Mucosa of rectum (tissue), 2 donors: ENCODE data around the gene F2R.

Experiments
- H3K27ac ChIP-seq, 2 donors: one replicate each; pipeline ENCODE4 v1.7.0; 2013; ENCODE audit warnings: inconsistent platforms in 2 of 2, low read depth in 2 of 2, low read length in 2 of 2
- H3K27me3 ChIP-seq, 2 donors: one replicate each; pipeline ENCODE4 v1.7.0; 2013; ENCODE audit warnings: low read length in 2 of 2; ENCODE audit not compliant: control insufficient read depth in 2 of 2, insufficient read depth in 2 of 2
- H3K36me3 ChIP-seq, 2 donors: one replicate each; pipeline ENCODE4 v1.7.0; 2013; ENCODE audit warnings: low read length in 2 of 2; ENCODE audit not compliant: control insufficient read depth in 2 of 2, insufficient read depth in 2 of 2
- H3K4me1 ChIP-seq, 2 donors: one replicate each; pipeline ENCODE4 v1.7.0; 2013; ENCODE audit warnings: low read length in 2 of 2, mild to moderate bottlenecking in 1 of 2; ENCODE audit not compliant: control insufficient read depth in 2 of 2, insufficient read depth in 2 of 2
- H3K4me3 ChIP-seq, 2 donors: one replicate each; pipeline ENCODE4 v1.7.0; 2013; ENCODE audit warnings: low read length in 2 of 2
- H3K9ac ChIP-seq, 2 donors: one replicate each; pipeline ENCODE4 v1.7.0; 2013; ENCODE audit warnings: low read length in 2 of 2, low read depth in 1 of 2, mild to moderate bottlenecking in 1 of 2
- H3K9me3 ChIP-seq, 2 donors: one replicate each; pipeline ENCODE4 v1.7.0; 2013; ENCODE audit warnings: low read length in 2 of 2; ENCODE audit not compliant: control insufficient read depth in 2 of 2
- donor health status: healthy.
- donor health status: Normal muscosa, but diverticular disease.

F2R gene

GRCh38 chr5:76717222-76718083 lies 1.5 kb downstream of the F2R start:
- Histone ChIP-seq H3K27me3 (peaks cover 5 to 13% of the 10 kb centered on the region in 2 donors), H3K9me3 (no peaks in the 10 kb centered on the region), H3K36me3 (no peaks in the 10 kb centered on the region), H3K27ac (no peak overlapping the region), H3K9ac (peak overlapping the region; percentile 68 to 75), H3K4me1 (peaks cover 3 to 7% of the 10 kb centered on the region in 2 donors), H3K4me3 (peak overlapping the region; percentile 44 to 80)

DNA sequence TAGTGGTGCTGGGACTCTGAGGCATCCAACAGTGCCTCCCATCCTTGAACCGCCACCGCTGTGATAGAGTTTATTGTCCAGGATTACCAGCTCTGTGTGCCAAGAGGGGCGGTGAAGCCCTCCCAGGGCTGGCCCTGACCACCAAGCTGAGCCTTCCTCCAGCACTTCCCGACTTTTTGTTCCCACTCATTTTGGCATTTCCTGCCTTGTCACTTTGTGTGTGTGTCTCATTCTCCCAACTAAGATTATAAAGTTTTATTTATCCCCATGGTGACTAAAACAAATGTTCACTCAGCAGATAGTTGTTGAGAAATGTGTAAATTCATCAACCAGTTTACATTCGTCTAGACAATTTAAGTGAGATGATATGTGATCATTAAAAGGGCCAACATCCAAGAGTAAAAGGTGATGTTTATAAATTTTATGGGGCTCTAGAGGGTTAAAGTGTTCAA lies 2.5 kb downstream of the F2R start:
- H3K4me1 ChIP-seq: peaks cover 3 to 7% of the 10 kb centered on the region in 2 donors

DNA sequence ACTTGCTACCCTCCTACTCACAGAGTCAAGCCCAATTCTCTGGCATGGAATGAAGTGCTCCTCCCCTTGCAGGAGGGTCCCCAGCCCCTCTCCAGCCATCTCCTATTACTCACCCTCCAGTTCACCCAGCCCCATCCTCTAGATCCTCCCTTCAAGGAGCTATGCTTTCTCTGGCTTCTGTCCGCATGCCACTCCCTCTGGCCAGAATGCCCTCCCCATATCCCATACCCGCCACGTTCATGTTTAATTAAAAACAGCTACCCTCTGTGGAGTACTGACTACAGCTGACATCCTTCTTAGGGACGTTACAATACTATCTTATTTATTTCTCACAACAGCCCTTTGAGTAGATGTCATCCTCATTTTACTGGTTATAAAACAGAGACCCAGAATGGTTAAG lies 3.0 kb downstream of the F2R start:
- peaks cover 3 to 7% of the 10 kb centered on the region in 2 donors for H3K4me1 ChIP-seq
- no peaks in the 10 kb centered on the region for H3K36me3 ChIP-seq
- H3K9me3 ChIP-seq: no peaks in the 10 kb centered on the region
- no peak overlapping the region for H3K9ac ChIP-seq
- H3K4me3 ChIP-seq: no peak overlapping the region
- peaks cover 5 to 13% of the 10 kb centered on the region in 2 donors for H3K27me3 ChIP-seq
- H3K27ac ChIP-seq: no peak overlapping the region

More for the DNA sequence above, 2.5 kb downstream of the F2R start:
- Histone ChIP-seq H3K27ac (no peak overlapping the region), H3K4me3 (no peak overlapping the region), H3K9me3 (no peaks in the 10 kb centered on the region), H3K27me3 (peaks cover 5 to 13% of the 10 kb centered on the region in 2 donors), H3K36me3 (no peaks in the 10 kb centered on the region), H3K9ac (no peak overlapping the region)

DNA sequence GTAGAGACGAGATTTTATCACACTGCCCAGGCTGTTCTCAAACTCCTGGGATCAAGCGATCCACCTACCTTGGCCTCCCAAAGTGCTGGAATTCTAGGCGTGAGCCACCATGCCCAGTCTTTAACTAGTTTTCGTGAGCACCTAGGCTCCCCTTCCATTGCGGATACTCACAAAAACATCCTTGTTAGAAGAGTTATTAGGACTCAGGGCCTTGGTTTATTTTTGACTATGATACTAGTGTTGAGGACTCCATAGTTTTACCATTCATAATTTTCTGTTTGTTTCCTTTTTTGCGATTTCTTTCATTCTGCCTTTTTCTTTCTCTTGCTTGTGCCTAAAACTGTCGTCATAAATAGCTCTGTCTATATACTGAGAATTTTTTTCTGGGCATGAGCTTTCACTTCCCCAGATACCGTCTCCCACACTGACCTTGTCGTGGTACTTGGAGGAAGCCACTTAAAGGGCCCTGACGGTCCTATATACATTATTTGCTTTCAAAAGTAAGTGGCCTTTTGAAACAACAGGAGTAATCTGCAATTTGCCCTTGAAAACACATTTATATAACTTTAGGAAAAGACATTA lies 5.2 kb downstream of the F2R start:
- H3K9me3 ChIP-seq: no peaks in the 10 kb centered on the region
- peaks cover 0 to 4% of the 10 kb centered on the region in 2 donors for H3K27me3 ChIP-seq
- H3K4me1 ChIP-seq: peaks cover 3 to 7% of the 10 kb centered on the region in 2 donors
- no peaks in the 10 kb centered on the region for H3K36me3 ChIP-seq
- peak overlapping the region in 1 of 2 donors; percentile 5 for H3K4me3 ChIP-seq
- H3K9ac ChIP-seq: no peak overlapping the region
- H3K27ac ChIP-seq: peak overlapping the region in 1 of 2 donors; percentile 43

GRCh38 chr5:76723266-76723665 lies 7.3 kb downstream of the F2R start:
- Histone ChIP-seq H3K36me3 (no peaks in the 10 kb centered on the region), H3K9ac (no peak overlapping the region), H3K27me3 (no peaks in the 10 kb centered on the region), H3K4me1 (no peaks in the 10 kb centered on the region), H3K4me3 (no peak overlapping the region), H3K9me3 (no peaks in the 10 kb centered on the region), H3K27ac (no peak overlapping the region)

GRCh38 chr5:76723906-76724305 lies 8.0 kb downstream of the F2R start:
- no peaks in the 10 kb centered on the region for H3K27me3 ChIP-seq
- H3K27ac ChIP-seq: no peak overlapping the region
- H3K4me1 ChIP-seq: no peaks in the 10 kb centered on the region
- H3K36me3 ChIP-seq: no peaks in the 10 kb centered on the region
- no peaks in the 10 kb centered on the region for H3K9me3 ChIP-seq
- H3K9ac ChIP-seq: no peak overlapping the region
- H3K4me3 ChIP-seq: no peak overlapping the region

DNA sequence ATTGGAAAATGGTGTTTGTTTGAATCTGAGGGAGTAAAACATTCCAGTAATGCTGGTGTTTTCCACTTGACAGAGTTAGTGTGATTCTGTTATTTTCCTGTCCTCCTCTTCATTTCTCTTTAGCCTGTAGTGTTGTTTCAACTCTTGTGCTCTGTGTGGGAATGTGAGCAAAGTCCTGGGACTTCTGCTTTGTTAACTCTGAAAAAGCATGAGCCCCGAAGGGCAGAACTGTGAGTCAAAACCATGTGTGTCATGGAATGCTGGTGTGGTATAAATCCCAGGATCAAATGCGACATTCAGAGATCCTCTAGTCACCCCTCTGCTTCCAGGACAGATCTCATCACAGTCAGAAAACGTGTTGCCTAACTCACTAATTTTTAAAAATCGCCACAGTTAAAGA lies 8.9 kb downstream of the F2R start:
- H3K27ac ChIP-seq: no peak overlapping the region
- no peak overlapping the region for H3K9ac ChIP-seq

GRCh38 chr5:76728965-76729364 lies 13.0 kb downstream of the F2R start:
- H3K27ac ChIP-seq: no peak overlapping the region
- H3K36me3 ChIP-seq: no peaks in the 10 kb centered on the region
- H3K9ac ChIP-seq: no peak overlapping the region
- peaks cover 0 to 2% of the 10 kb centered on the region in 2 donors for H3K4me1 ChIP-seq
- H3K27me3 ChIP-seq: no peaks in the 10 kb centered on the region
- H3K4me3 ChIP-seq: no peak overlapping the region
- peaks cover 7 to 15% of the 10 kb centered on the region in 2 donors for H3K9me3 ChIP-seq

More for the DNA sequence above, 8.9 kb downstream of the F2R start:
- Histone ChIP-seq H3K4me3 (no peak overlapping the region), H3K9me3 (peaks cover 4% of the 10 kb centered on the region in 2 donors), H3K4me1 (no peaks in the 10 kb centered on the region), H3K27me3 (no peaks in the 10 kb centered on the region), H3K36me3 (no peaks in the 10 kb centered on the region)

DNA sequence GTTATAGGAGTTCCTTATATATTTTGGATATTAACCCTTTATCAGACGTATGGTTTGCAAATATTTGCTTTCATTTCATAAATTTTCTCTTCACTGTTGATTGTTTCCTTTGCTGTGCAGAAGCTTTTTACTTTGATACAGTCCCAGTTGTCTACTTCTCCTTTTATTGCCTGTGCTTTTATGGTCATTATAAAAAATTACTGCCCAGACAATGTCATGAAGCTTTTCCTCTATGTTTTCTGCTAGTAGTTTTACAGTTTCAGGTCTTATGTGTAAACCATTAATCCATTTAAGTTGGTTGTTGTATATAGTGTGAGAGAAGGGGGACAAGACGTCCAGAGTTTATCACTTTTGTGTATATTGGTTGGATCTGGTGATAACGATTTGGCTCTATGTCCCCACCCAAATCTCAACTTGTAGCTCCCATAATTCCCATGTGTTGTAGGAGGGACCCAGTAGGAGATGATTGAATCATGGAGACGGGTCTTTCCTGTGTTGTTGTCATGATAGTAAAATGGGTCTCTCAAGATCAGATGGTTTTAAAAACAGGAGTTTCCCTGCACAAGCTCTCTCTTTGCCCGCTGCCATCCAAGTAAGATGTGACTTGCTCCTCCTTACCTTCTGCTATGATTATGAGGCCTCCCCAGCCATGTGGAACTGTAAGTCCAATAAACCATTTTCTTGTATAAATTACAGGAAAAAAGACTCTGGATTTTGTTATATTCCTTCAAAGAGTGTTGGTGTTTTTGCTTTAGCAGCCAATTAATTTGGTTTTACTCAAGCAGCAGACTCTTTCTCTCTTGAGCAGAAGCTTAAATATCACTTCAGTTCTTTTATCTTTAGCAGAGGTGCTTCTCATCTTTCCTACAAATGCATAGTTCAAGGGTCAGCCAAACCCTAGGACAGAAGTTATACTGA lies 13.7 kb downstream of the F2R start:
- peaks cover 0 to 2% of the 10 kb centered on the region in 2 donors for H3K4me1 ChIP-seq
- no peak overlapping the region for H3K27ac ChIP-seq
- no peaks in the 10 kb centered on the region for H3K27me3 ChIP-seq
- no peak overlapping the region for H3K9ac ChIP-seq
- H3K36me3 ChIP-seq: no peaks in the 10 kb centered on the region
- no peak overlapping the region for H3K4me3 ChIP-seq
- peaks cover 7 to 15% of the 10 kb centered on the region in 2 donors for H3K9me3 ChIP-seq
